HG02885 (cell line): ENCODE measurements around the gene EPS8L1.

Source experiments
- ATAC-seq: cut with Tn5 transposase; IDR thresholded peaks from one replicate; pipeline ENCODE4 v1.9.1; 2021; ENCODE audit warnings: mild to moderate bottlenecking; ENCODE audit not compliant: unreplicated experiment, poor library complexity

Gene EPS8L1

DNA sequence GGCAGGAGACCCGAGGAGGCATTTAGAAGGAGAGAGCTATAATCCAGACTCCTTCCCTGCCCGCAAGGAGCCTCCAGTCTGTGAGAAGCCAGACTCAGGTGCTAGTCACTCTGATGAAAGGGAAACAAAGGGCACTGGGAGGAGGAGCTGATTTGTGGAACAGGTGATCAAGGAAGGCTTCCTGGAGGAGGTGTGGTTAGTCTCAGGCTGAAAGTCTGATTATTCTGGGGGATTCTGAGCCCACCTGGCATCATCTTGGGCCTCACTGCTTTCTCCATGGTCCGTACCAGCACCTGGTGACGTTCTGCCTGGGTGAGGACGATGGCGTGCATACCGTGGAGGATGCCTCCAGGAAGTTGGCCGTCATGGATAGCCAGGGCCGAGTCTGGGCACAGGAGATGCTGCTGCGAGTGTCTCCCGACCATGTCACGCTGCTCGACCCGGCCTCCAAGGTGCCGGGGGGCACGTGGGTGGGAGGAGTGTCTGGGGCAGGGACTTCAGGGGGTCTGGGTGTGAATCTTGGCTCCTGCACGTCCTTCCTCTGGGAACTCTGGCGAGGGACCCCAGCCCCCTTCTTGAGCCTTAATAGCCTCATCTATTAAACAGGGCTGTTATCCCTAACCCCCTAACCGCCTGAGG is 3.9 kb downstream of the EPS8L1 start:
- ATAC-seq: no peak

DNA sequence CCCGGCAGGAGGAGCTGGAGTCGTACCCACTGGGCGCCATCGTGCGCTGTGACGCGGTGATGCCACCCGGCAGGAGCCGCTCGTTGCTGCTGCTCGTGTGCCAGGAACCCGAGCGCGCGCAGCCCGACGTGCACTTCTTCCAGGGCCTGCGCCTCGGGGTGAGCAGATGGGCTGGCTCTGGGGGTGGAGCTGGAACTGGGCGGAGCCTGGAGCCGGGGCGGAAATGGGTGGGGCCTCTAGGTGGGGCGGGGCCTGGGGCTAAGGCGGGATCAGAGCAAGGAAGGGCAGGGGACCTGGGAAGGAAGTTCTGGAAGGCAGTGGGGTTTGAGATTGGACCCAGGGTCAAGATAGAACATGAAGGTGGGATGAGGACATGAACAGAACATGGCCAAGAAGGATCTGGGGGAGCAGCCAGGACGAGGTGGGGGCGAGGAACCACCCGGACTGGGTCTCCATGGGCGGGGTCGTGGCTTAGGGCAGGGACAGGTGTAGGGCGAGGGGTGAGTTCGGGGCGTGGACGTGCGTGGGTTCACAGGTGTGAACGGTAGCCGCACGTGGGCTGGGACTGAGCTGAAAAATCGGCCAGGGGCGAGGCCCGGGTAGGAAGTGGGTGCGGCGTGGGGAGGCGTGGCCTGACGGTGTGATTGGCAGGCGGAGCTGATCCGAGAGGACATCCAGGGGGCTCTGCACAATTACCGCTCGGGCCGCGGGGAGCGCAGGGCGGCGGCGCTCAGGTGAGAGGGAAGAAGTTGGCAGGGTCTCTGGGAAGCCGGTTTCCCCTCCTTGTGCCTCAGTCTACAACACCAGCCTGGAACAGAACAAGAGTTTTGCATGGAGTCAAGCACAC is 4.7 kb downstream of the EPS8L1 start:
- peak; percentile 57 for ATAC-seq

DNA sequence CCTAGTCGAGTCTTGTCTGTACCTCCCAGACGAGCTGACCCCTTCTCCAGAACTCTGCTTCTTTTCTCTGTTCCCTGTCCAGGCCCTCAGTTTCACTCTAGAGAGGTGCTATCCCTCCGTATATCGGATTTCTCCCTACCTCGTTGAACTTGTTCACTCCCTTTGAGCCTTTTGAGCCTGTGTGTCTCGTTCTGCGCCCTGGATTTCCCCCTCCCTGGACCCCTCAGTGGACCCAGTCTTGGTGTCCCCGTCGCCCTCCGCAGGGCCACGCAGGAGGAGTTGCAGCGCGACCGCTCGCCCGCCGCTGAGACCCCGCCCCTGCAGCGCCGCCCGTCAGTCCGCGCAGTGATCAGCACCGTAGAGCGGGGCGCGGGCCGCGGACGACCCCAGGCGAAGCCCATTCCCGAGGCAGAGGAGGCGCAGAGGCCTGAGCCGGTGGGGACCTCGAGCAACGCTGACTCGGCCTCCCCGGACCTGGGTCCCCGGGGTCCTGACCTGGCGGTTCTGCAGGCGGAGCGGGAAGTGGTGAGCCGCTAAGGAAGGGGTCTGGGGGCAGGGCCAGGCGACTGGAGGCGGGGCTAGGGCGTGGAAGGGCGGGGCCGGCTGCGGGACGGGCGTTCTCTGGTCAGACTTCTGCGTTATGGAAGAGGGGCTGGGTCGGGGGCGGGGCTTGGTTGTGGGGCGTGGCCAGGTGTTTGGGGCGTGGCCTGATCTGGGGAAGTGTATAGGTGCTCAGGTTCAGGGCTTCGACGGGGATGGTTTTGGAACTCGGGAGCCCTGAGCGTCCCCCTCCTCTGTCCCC is 5.5 kb downstream of the EPS8L1 start:
- ATAC-seq: peak; percentile 73

DNA sequence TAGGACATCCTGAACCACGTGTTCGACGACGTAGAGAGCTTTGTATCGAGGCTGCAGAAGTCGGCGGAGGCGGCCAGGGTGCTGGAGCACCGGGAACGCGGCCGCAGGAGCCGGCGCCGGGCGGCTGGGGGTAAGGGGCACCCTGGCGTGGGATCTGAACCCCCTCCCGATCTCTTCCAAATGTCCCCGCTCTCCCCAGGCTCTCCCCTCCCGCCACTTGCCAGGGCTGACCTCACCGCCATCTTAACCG is 6.0 kb downstream of the EPS8L1 start:
- ATAC-seq: no peak

DNA sequence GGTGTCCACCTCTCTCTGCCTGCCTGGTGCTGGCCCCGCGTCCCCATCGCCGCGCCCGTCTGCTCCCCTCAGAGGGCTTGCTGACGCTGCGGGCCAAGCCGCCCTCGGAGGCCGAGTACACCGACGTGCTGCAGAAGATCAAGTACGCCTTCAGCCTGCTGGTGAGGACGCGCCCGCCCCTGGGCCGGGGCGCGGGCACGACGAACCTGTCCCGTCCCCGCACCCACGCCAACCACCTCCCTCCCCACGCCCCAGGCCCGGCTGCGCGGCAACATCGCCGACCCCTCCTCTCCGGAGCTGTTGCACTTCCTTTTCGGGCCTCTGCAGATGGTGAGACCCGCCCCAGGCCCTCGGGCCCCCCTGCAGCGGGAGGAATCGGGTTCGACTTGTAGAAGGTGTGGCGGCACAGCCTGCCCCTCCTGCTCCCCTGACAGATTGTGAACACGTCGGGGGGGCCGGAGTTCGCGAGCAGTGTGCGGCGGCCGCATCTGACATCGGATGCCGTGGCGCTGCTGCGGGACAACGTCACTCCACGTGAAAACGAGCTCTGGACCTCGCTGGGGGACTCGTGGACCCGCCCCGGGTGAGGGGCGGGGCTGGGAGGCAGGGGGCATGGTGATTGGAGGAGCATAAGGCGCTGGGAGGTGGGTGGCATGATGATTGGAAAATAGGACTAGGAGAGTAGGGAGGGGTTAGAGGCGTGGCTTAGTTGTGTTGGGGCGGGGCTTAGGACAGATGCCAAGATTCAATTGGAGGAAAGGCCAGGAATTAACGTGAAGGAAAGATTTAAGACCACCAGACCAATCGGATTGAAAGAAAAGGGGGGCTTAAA is 6.6 kb downstream of the EPS8L1 start:
- no peak for ATAC-seq

DNA sequence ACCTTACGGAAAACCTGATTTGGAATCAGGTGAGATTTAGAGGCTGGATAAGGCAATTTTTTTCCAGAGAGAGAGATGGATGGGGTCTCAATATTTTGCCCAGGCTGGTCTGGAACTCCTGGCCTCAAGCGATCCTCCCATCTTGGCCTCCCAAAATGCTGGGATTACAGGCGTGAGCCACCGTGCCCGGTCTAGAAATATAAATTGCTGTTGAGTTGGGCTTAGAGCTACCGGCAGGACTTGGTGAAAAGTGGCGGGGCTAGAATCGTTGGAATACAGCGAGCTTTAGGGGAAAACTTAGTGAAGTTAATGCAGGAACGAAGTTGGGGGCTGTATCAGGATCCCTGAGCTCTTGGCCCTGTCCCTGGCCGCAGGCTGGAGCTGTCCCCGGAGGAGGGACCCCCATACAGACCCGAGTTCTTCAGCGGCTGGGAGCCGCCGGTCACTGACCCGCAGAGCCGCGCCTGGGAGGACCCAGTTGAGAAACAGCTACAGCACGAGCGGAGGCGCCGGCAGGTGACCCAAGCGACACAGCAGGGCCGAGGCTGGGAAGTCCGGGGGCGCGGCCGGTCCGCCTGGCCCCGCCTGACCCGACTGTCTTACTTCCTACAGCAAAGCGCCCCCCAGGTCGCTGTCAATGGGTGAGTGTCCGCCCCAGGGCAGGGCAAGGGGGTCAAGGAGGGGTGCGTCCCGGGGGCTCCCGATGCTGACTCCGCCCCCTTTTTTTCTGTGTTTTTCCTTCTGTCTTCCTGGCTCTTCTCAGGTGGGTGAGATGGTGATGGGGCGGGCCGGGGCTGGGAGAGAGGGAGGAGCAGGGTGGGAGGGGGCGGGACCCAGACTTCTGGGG is 7.6 kb downstream of the EPS8L1 start:
- no peak for ATAC-seq

DNA sequence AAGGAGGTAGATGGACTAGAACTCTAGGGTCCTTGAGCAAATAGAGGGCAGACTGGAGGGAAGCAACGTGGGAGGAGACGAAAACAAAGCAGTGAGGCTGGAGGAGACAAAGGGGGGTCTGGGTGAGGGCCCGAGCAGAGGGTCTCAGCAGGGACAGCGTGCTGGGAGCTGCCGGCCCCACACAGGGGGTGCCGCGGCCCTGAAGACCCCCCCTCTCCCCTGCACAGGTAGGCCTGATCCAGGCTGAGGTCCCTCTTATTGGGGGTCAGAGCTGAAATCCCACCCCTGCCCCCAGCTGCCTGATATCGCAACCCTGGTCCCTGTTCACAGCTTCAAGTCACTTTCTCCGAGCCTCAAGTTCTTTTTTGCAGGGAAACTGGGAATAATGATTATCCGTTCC is 8.7 kb downstream of the EPS8L1 start:
- ATAC-seq: no peak

DNA sequence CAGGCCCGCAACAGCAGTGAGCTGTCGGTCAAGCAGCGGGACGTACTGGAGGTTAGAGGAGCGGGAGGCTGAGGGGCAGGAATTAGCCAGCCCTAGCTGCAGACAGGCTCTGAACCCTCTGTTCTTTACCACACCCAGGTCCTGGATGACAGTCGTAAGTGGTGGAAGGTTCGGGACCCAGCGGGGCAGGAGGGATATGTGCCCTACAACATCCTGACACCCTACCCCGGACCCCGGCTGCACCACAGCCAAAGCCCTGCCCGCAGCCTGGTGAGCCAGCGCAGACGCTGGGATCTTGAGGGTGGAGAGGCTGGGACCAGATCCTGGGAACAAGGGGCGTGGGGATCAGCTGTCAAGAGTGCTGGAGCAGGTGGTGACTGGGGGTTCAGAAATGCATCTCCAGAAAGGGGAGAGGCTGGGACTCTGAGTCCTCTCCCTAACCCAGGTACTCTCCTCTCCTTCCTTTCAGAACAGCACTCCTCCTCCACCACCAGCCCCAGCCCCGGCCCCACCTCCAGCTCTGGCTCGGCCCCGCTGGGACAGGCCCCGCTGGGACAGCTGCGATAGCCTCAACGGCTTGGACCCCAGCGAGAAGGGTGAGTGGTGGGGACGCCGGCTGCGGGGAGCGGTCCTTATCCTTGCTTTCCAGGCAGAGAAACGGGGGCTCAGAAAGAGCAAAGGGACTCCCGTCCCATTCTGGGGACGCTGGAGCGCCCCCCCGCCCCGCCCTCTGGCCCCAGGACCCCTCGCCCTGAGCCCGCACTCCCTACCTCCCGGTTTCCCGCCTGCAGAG is 10.4 kb downstream of the EPS8L1 start:
- ATAC-seq: no peak

DNA sequence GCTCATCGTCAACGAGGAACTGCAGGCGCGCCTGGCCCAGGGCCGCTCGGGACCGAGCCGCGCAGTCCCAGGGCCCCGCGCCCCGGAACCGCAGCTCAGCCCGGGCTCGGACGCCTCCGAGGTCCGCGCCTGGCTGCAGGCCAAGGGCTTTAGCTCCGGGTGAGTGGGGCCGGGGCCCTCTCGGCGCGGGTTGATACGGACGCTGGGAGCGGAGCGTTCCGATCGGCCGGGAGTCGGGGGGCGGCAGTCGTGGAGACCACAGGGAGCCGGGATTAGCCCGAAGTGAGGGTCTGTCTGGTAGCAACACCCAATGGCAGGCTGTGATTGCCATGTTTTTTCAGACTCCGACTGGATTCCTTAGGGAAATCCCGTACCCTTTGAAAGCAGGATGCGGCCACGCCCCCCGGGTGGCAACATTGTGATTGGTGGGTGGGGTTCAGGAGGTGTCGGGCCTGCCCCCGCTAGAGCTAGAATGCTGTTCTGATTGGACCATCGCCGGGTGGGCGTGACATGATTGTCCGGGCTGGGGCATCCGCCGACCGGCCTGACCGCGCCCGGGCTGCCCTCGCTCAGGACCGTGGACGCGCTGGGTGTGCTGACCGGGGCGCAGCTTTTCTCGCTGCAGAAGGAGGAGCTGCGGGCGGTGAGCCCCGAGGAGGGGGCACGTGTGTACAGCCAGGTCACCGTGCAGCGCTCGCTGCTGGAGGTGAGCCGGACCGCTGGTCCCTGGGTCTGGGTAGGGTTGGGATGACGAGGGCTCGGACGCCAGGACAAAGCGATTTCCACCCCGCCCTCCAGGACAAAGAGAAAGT is 11.3 kb downstream of the EPS8L1 start:
- no peak for ATAC-seq

DNA sequence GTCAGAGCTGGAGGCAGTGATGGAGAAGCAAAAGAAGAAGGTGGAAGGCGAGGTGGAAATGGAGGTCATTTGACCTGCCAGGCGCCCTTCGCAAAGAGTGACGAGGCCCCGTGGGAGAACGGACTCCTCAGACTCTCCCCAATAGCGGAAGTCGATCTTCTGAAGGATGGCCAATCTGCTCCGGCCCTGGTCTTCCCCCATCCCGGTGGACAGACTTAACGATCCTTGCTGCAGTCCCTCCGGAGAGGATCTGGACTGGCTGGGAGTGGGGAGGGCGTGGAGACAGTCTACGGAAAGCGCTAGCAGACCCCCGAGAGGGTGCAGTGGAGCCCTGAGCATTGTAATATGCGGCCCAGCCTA is 11.9 kb downstream of the EPS8L1 start:
- no peak for ATAC-seq

DNA sequence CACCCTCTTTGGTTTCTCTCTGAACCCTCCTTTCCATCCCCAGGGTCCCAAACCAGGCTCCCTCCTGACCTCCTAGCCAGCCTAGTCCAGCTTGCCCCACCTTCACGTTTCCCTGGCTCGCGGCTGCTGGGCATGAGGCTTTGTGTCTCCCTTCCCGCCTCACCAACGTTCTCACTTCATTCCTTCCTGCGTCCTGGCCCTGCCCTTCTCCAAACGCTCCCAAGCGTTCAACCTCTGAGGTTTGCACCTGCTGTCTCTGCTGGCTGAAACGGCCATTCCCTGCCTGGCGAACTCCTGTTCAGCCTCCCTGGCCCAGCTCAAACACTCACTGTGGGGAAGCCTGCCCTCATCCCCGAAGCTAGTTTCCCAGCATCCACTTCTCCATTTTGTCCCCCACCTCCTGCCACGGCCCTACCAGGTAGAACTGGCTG is 12.4 kb downstream of the EPS8L1 start:
- no peak for ATAC-seq

DNA sequence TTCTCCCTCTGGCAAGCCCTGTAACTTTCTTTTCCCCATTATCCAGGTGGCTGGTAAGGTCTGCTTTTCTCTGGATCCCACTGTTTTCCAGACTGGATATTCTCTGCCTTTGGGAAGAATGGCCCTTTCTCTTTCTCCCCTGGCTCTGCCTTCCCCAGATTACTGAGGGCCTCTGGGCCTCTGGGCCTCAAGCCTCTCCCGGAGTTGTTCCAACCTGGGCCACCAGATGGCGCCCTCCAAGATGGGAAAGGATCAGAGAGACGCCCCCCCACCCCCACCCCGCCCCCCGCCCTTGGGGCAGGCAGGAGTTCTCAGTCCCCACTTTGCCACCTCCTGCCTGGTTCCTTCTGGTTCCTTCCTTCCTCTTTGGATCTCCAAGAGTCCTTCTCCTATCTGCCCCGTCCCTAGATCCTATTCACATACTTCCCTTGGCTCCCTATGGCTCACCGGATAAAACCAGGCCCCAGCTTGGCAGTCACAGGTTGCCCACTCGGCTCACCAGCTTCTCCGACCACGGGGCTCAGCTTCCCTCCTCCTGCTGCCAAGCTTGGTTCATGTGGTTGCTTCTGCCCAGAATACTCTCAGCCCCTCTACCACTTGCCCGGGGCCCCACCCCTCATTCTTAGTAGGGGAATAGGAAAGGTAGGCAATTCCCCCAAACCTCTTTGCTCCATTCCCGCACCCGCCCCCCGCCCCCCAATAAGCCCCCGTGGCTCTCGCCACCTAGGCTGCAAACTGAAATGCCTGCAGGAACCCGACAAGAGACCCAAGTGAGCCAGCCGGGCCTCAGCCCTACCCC is 13.1 kb downstream of the EPS8L1 start:
- ATAC-seq: no peak

DNA sequence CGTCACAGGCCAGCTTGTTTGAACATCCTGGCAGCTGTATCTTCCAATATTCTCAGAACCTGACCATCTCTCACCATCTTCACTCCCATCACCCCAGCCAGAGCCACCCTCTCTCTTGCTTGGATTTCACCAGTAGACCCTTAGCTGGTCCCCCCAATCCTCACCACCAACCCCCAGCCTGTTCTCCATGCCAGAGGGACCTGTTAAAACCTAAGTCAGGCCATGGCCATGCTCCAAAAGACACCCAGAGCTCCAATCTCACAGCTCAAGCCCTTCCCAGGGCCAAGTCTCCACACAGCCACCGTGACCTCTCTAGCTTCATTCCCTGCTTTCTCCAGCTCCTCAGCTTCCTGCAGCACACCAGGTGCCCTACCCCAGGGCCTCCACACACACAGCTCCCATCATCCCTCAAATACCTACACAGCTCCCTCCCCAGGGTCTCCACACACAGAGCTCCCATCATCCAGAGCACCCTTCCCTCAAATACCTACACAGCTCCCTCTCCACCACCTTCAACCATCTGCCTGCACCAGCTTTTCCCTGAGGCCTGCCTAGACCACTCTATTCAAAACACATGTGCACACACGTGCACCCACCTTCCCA is 13.8 kb downstream of the EPS8L1 start:
- ATAC-seq: no peak

DNA sequence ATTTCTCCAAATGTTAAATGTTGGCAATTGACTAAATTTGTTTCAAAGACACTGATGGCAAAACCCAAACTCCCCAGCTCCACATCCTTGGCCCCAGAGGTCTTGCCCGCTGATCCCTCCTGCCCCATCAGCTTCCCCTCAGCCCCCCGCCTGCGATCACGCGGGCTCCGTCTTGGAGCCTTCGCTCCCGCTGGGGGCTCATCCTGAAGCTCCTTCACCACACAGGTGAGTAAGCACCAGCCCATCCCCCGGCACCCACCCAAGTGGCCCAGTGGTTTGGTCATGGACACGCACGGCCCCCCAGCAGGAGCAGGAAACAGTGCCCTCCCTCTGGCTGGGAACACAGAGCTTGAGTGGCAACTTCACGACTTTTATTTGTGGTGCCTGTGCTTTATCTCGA is 14.9 kb downstream of the EPS8L1 start:
- no peak for ATAC-seq

DNA sequence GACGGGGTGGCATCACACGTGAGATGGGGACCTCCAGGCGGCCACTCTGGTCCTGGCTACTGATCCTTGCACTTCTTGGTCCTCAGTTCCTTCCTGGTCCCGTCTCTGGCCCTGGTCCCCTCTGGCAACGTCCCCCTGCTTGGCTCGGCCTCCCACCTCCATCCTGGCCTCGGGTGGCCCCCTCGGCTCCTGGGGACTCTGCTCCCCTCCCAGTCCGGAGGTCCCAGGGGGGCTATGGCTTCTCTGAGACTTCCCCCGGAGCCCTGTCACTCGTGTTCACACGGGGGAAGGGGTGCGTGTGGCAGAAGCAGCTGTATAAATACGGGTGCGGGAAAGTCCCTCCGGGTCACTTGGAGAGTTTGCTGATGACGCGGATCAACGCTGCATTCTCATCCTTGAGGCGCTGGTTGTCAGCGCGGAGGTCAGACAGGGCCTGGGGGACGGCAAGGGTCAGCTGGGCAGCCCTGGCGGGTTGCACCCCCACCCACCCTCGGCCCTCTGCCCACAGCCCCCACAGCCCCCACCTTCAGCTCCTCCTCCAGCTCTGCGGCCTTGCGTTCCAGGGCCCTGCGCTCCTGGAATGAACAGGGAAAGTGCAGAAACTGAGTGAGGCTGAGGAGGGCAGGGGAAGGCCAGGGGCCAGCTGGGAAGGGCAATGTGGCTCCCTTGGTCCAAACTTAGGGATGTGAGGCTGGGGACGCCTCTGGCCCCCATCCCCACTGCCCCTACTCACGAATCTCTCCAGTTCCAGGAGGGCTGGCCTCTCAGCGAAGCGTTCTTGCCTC is 15.6 kb downstream of the EPS8L1 start:
- ATAC-seq: no peak

DNA sequence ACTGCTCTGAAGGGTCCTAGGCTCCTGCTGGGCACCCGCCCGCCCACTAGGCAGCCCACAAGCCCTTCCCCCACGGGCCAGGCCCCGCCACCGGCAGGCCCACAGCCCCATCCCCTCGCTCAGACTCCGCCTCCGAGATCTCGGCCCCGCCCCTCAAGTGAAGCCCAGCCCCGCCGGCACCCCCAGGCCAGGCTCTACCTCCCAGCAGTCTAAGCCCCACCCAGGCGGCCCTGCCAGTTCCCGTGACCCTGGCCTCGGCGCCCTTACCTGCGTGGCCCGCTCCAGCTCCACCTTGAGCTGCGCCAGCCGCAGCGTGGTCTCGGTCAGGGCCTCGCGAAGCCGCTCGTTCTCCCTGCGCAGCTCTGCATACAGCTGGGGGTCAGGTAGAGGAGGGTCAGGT is 16.3 kb downstream of the EPS8L1 start:
- no peak for ATAC-seq
